Hematopoietic multipotent progenitor cell treated with erythropoietin and hydrocortisone succinate and interleukin-3 and kit ligand, for 15 days (in vitro differentiated cells): Measurements from ENCODE around the gene SALL1.

Source experiments
- DNase-seq: peaks from one replicate; pipeline ENCODE4 v3.0.0-alpha.2; 2015; ENCODE audit warnings: low spot score

SALL1 gene

DNA sequence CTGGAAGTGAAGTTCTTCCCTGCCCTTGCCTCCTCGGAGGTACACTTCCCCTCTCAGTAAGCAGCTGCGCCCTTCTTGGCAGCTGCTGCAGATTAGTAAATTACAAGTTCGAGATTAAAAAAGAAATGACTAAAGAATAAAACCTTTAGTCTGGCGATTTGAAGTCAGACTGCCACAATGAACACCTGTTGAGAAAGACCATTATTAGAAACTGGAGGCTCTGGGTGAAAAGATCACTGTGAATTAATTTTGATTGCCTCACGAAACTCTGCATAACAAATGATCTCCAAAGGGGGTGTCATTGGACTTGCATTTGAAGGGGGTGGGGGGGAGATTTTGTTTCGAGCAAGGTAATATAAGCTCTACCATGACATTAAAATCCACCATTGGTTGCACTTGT, 39.3 kb downstream of the SALL1 start:
- DNase-seq = no peak

GRCh38 chr16:51110700-51111157, 40.3 kb downstream of the SALL1 start:
- DNase-seq = no peak

DNA sequence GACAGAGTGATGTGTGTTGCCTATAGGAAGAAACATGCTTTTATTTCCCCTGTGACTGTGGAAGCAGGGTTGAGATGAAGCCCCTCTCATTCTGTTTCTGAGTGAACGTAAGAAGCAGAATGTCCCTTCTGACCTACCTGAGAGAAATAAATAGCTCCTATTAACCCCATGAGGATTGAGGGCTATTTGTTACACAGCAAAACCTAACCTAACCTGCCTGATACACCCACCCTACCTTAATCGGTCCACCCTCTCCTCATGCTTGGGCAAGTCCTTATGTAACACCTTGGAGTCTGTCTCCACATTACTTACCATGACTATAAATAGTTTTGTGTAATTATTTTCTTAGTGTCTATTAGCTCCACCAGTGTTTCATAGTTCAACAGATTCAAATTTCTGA, 41.9 kb downstream of the SALL1 start:
- no peak for DNase-seq

GRCh38 chr16:51107742-51108141, 43.3 kb downstream of the SALL1 start:
- no peak for DNase-seq

DNA sequence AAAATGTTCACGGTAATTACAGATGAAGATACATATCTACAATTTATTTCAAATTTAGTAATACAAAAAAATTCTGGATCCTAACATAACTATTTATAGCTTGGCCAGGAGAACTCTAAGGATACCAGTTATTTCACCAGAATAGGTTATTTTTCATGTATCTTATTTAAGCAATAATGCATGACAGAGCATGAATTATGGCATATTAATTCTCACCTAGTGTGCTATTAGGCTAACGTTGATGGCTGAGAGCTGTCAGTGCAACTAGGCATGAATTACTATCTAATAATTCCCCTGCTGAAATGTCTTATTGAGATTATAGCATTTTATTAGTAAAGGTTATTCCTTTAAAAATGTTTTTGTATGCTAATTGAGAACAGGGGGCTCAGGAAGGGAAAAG, 44.5 kb downstream of the SALL1 start:
- DNase-seq = no peak

- no peak for DNase-seq
These were observed 47.5 kb downstream of the SALL1 start for GRCh38 chr16:51103590-51103989.

- DNase-seq = no peak
These were observed 53.3 kb downstream of the SALL1 start for GRCh38 chr16:51097729-51098128.

GRCh38 chr16:51095890-51096626, 55.0 kb downstream of the SALL1 start:
- DNase-seq = no peak

DNA sequence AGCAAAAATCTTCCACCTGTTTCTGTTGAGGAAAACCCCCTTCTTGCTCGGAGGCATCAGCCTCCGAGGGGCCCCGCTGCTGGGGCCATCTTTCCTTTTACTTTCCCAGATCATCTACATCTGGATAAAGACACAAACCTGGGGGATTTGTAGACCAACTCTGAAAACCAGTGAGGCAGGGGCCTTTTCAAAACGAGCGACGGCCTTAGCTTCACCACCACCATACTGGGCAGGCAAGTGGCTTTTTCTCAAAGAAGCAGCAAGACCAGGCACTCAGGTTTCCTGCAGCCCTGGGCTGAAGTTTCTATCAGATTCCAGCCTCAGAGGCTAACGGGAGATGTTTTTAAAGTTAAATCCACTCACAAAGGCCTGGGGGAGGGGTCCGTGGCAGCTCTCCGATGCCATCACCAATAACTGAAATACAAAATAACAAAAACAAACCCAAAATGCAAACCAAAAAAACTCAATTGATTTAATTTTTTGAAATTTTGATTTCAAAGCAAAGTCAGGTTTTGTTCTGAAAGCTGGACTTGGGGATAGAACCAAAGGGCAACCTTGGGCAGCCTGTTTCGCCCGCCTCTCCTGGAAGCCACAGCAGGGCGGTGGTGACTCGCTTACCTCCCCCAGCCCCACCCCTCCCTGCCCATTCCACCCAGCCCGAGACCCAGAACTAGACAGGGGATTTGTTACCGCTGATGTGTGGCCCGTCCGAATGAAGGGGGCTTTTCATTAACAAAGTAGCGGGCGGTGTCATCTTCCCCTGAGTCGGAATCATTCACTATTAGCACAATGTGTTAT, 55.8 kb downstream of the SALL1 start:
- no peak for DNase-seq

DNA sequence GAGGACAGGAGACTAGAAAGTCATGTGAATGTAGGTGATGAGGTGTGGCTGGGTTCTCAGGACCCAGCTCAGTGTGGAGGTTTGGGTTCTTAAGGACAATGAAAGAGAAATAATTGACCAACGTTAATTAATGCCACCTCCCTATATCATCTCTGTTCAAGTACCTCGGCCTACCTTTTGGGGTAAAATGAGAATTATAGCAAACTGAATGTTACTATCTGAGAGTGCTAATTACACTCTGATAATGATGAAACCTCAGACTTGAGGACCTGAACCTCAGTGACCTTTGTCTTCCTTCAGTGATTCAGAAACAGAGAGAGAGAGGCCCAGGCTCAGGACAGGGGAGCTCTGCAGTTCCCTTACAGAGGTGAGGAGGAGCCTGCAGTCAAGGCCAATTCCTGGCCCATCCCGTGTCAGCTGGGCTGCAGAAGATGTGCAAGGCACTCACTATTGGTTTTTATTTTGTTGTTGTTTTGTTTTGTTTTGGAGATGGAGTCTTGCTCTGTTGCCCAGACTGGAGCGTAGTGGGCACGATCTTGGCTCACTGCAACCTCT, 57.3 kb downstream of the SALL1 start:
- no peak for DNase-seq
